ENCODE data around the gene COL2A1. TPM values are rescaled to one million over a fixed set of nuclear protein-coding genes. Genes with fewer than 3 reads are reported as not detected.

Gene COL2A1
- total RNA-seq, 4 donors from 2014 or later, result not detected

DNA sequence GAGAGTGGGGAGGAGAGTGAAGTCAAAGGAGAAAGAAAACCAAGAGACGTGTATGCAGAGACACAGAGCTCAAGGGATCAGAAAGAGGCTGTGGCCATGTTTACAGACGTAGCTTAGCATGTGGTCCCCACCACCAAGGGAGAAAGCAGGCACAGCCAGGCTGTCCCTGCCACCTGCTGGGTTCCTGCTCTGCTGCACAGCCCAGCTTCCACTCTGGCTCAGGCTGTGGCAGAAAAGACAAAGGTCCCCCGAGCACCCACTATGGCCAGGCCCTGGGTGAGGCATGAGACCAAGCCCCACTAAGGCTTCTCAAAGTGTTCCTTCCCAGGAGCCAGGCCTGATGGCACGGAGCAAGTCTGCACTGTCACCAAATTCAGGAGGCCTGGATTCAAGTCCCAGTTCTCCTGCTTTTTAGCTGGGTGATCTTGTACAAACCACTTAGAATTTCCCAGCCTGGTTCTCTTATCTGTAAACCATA lies 25.9 kb upstream of the COL2A1 start:
- Histone ChIP-seq H3K27ac (no peak overlapping the region), H3K27me3 (no peaks in the 10 kb centered on the region), H3K36me3 (no peaks in the 10 kb centered on the region), H3K4me3 (no peak overlapping the region), H3K9me3 (no peaks in the 10 kb centered on the region), H3K4me1 (no peaks in the 10 kb centered on the region)
- 67 to 87% methylated on average over 3 of the region's 4 CpGs for WGBS, 2 donors
- DNase-seq, result no peak
- TF ChIP-seq, protein P1, sequence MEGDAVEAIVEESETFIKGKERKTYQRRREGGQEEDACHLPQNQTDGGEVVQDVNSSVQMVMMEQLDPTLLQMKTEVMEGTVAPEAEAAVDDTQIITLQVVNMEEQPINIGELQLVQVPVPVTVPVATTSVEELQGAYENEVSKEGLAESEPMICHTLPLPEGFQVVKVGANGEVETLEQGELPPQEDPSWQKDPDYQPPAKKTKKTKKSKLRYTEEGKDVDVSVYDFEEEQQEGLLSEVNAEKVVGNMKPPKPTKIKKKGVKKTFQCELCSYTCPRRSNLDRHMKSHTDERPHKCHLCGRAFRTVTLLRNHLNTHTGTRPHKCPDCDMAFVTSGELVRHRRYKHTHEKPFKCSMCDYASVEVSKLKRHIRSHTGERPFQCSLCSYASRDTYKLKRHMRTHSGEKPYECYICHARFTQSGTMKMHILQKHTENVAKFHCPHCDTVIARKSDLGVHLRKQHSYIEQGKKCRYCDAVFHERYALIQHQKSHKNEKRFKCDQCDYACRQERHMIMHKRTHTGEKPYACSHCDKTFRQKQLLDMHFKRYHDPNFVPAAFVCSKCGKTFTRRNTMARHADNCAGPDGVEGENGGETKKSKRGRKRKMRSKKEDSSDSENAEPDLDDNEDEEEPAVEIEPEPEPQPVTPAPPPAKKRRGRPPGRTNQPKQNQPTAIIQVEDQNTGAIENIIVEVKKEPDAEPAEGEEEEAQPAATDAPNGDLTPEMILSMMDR (IDR thresholded peaks at IDR 0.05), result no peak
- no peak for TF ChIP-seq POLR2A (IDR thresholded peaks at IDR 0.05)
- intact Hi-C loops (cut with DNase I), result no loop called here

DNA sequence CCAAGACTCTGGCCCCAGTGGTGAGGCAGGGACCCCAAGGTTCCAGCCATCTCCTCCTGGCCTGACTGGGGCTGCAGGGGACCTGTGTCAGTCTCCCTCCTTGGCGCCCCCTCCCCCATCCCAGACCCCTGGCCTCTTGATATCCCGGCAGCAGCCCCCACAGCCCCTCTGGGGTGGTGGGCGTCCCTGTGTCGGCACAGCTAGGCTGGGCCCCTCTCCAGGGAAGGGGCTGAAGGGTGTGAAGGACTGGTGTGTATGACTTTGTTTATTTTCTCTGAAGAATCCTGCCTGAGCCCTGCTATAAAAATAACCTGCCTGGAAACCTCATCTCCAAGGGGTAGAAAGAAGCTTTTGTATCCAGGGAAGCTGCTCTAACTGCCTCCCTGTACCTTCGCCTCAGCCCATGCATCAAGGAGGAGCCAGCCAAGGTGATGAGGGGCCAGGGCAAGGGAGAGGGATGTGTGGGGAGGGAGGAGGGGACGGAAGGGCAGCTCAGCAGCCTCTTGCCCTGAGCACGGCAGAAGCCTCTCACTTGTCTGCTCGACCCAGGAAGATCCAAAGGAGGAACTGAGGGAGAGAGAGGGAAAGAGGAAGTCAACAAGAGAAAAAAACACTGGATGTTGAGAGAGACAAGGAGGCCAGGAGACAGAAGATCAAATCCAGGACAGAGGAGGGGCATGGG lies 25.4 kb upstream of the COL2A1 start:
- TF ChIP-seq, protein P1 (IDR thresholded peaks at IDR 0.05), result no peak
- no peak for TF ChIP-seq POLR2A (IDR thresholded peaks at IDR 0.05)
- intact Hi-C loops (cut with DNase I), result no loop called here
- H3K27ac ChIP-seq, result no peak overlapping the region
- 48 to 63% methylated on average over 3 to 5 of the region's 8 CpGs for WGBS, 2 donors
- no peak for DNase-seq
- H3K36me3 ChIP-seq, result no peaks in the 10 kb centered on the region
- H3K9me3 ChIP-seq, result no peaks in the 10 kb centered on the region
- H3K4me1 ChIP-seq, result no peaks in the 10 kb centered on the region
- no peaks in the 10 kb centered on the region for H3K27me3 ChIP-seq
- no peak overlapping the region for H3K4me3 ChIP-seq

- Histone ChIP-seq H3K4me1 (no peaks in the 10 kb centered on the region), H3K4me3 (no peak overlapping the region), H3K27me3 (no peaks in the 10 kb centered on the region), H3K36me3 (no peaks in the 10 kb centered on the region), H3K9me3 (no peaks in the 10 kb centered on the region), H3K27ac (no peak overlapping the region)
- intact Hi-C loops (cut with DNase I), result no loop called here
- TF ChIP-seq, protein P1 (IDR thresholded peaks at IDR 0.05), result no peak
- TF ChIP-seq POLR2A (IDR thresholded peaks at IDR 0.05), result no peak
- no peak for DNase-seq
- 52 to 70% methylated on average over 5 of the region's 5 CpGs for WGBS, 2 donors
Observed at GRCh38 chr12:48028541-48029431, 24.5 kb upstream of the COL2A1 start.

- no peaks in the 10 kb centered on the region for H3K4me1 ChIP-seq
- H3K36me3 ChIP-seq, result no peaks in the 10 kb centered on the region
- TF ChIP-seq, protein P1 (IDR thresholded peaks at IDR 0.05), result no peak
- no peak for TF ChIP-seq POLR2A (IDR thresholded peaks at IDR 0.05)
- H3K9me3 ChIP-seq, result no peaks in the 10 kb centered on the region
- no peak for DNase-seq
- WGBS, 2 donors, result 73 to 74% methylated on average over 4 to 10 of the region's 18 CpGs
- peaks cover 0 to 13% (median 0%) of the 10 kb centered on the region in 4 donors for H3K27me3 ChIP-seq
- intact Hi-C loops (cut with DNase I), result no loop called here
- H3K4me3 ChIP-seq, result no peak overlapping the region
- H3K27ac ChIP-seq, result no peak overlapping the region
Observed at GRCh38 chr12:48027183-48028002, 23.1 kb upstream of the COL2A1 start.
